Ishikawa (cell line): Measurements from ENCODE around the gene DOK4.

Experiments
- CEBPB ChIP-seq: IDR thresholded peaks from 2 replicates; pipeline ENCODE4 v1.6.1; 2012
- CREB1 ChIP-seq: IDR thresholded peaks from 2 replicates; pipeline ENCODE4 v1.6.1; 2012; ENCODE audit warnings: low read depth
- RAD21 ChIP-seq: IDR thresholded peaks from 2 replicates; pipeline ENCODE4 v1.6.1; 2012; ENCODE audit warnings: low read depth
- TAF1 ChIP-seq: IDR thresholded peaks from 2 replicates; pipeline ENCODE4 v1.6.1; 2012; ENCODE audit warnings: low read depth, mild to moderate bottlenecking
- ZBTB7A ChIP-seq: IDR thresholded peaks from 2 replicates; pipeline ENCODE4 v1.6.1; 2012; ENCODE audit warnings: low read depth
- TF ChIP-seq, protein P1 (sequence below): IDR thresholded peaks from 2 replicates; pipeline ENCODE4 v1.6.1; 2012

DNA sequence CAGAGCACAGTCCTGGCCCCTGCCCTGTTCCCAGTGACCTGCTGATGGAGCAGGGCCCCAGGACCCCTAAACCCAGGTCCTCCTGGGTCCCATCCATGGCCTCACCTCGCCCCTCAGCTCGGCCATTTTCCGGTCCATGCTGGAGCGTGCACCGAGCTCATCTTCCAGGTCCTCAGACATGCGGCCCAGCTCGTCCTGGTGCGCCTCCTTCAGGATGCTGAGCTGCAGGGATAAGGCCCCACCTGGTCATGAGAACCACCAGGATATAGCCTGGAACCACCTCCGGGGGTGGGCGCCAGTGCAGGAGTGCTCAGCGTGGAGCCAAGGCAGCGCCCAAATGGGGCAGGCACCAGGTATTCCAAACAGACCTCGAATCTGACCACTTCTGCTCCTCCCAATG lies 32.2 kb upstream of the DOK4 start:
- no peak for TF ChIP-seq ZBTB7A
- TF ChIP-seq TAF1, result no peak
- TF ChIP-seq CEBPB, result no peak
- TF ChIP-seq CREB1, result no peak
- no peak for TF ChIP-seq RAD21
- TF ChIP-seq, protein P1, sequence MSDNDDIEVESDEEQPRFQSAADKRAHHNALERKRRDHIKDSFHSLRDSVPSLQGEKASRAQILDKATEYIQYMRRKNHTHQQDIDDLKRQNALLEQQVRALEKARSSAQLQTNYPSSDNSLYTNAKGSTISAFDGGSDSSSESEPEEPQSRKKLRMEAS, result no peak
